Measurements from ENCODE around the gene NINJ1.

Gene NINJ1

DNA sequence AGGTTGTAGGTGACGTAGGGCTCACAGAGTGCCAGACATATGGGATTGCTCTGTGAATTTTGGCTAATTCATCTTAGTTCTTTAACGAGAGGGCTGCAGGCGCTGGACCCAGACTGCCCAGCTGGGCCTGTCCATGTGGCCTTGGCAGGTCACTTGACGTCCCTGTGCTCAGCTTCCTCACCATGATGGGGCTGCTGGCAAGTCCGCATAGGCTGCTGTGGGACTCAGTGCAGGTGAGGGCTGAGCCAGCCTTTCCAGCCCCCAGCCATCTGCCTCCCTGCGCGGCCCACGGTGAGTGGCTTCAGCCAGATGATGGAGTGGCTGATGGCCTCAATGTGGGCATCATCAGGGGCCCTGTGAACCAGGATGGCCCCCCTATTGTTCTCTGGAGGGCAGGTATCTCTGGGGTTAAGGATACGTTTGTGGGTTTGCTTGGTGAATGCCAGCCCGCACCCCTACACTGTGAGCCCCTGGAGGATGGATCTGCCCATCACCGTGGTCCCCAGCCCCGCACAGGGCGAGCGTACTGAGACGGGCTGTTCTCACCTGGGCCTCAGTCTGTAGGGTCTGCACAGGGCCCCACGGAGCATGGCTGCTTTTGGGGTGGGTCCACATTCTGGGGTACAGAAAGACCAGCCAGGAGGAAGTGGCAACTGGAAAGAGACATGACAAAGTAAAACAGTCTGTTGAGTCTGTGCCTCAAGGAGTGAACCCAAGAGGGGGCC, 34.3 kb downstream of the NINJ1 start:
- no peak for DNase-seq

- peak; percentile 69 to 76 for DNase-seq
These were observed 35.7 kb downstream of the NINJ1 start for GRCh38 chr9:93098236-93098946.

GRCh38 chr9:93097511-93098201, 36.4 kb downstream of the NINJ1 start:
- DNase-seq, result no peak

GRCh38 chr9:93096811-93097382, 37.2 kb downstream of the NINJ1 start:
- no peak for DNase-seq

- peak; percentile 51 to 62 for DNase-seq
These were observed 37.8 kb downstream of the NINJ1 start, which contains the start of gene CARD19 for GRCh38 chr9:93096131-93096802. CARD19 (plus strand) TSS chr9:93096217; CDS start chr9:93096346, 129 bp downstream.

DNA sequence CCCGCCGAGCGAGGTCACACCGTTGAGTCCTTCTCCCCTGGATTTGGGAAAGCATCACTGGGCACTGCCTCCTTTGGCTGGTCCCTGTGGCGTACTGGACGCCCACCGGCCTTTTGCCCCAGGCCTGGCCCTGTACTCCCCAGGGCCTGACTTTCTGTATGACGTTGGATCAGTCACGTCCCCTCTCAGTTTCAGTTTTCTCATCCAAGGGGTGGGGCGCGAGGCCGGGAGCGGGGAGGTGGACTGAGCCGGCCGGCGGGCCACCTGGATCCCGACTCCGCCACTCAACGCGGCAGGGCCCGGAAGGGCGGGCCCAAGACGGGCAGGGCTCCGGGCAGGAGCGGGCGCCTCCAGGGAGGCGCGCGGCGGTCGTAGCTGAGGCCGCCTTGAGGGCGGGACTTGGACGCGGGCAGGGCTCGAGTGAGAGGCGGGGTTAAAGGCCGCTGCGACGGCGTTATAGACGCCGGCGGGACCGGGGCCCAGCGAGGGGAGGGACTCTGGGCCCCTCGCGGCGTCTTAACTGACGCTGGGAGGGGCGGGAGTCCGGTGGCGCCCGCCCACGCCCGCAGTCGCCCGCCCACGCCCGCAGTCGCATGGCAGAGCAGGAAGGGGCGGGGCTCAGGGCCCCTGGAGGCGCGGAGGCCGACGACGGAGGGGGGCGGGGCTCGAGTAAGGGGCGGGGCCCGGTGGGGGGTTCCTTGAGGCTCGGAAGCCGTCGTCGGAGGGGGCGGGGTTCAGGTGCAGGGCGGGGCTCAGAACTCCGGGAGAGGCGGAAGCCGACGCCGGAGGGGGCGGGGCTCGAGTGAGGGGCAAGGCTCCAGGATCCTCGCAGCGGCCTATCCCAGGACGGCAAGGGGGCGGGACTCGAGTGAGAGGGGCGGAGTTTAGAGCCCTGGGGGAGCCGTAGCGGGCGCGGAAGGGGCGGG, 38.6 kb downstream of the NINJ1 start:
- peak; percentile 100 for DNase-seq

GRCh38 chr9:93094658-93095204, 39.3 kb downstream of the NINJ1 start:
- DNase-seq, result peak in 1 of 2 experiments; percentile 33

DNA sequence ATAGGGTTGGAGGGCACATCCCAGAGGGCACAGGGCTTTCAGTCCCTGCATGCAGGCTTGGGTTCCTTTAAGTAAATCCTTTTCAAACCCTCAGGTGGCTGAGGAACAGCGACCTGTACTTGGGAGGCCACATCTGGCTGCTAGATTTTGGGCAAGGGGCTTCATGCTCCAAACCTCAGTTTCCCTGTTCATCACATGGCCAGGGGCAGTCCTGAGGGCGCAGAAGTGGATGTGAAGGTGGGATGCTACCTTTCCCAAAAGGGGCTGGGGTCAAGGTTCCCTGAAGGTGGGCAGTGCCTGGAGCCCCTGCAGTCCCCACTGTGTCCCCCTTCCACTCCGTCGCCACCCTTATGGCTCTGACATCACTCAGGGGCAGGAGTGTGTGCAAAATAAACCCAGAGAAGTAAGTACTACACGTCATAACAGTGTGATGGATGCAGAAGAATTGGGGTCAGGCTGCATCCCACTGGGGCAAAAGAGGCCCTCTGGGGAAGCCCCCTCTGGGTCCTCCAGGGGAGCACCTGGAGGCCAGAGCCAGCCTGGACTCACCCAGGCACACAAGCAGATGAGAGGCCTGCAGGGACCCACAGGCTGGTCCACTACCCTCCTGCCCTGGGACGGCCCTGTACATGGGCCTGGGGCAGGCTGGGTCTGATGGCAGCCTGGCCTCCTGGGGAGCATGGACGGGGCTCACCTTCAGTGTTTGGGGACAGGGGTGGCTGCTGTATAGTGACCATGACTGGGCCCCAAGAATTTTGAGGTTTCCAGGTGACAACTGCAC, 40.0 kb downstream of the NINJ1 start:
- DNase-seq, result no peak

GRCh38 chr9:93093127-93093876, 40.7 kb downstream of the NINJ1 start:
- DNase-seq, result peak in 1 of 2 experiments; percentile 42

- no peak for DNase-seq
These were observed 41.6 kb downstream of the NINJ1 start for GRCh38 chr9:93092251-93092991.

DNA sequence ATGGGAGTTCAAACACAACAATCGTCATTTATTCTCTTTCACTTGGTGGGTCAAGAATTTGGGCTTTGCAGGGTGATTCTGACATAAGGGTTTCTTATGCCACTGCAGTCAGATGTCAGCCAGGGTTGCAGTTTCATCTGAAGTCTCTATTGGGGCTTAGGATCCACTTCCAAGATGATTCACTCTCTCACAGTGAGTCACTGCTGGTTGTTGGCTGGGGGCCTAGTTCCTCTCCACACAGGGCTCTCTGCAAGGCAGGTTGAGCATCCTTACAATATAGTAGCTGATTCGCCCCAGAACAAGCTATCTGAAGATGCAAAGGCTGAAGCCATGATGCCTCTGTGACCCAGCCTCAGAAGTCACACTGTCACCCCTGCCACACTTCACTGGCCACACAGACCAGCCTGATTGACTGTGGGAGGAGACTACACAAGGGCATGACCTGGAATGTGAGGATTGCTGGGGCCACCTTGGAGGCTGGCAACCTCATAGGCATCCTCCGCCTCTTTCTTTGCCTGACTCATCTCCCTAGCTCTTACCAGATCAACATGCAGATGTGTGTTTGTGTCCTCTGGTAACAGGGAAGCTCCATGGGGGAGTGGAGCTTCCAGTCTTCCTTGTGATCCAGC, 42.5 kb downstream of the NINJ1 start:
- peak; percentile 73 to 82 for DNase-seq

GRCh38 chr9:93091056-93091452, 43.0 kb downstream of the NINJ1 start:
- no peak for DNase-seq

DNA sequence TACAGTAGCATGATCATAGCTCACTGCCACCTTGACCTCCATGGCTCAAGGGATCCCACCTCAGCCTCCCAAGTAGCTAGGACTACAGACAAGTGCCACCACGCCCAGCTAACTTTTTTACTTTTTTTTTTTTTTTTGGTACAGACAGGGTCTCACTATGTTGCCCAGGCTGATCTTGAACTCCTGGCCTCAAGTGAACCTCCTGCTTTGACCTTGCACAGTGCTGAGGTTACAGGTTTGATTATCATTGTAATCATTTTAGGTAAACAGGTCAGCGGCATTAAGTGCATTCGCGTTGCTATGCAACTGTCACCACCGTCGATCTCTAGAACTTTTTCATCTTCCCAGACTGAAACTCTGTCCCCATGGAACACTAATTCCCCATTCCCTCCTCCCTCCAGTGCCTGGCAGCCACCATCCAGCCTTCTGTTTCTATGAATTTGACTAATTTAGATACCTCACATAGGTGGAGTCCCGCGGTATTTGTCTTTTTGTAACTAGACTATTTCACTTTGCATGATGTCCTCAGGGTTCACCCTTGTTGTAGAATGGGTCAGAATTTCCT, 43.9 kb downstream of the NINJ1 start:
- DNase-seq, result no peak

- DNase-seq, result no peak
These were observed 44.5 kb downstream of the NINJ1 start for GRCh38 chr9:93089481-93089991.

GRCh38 chr9:93089024-93089423, 45.0 kb downstream of the NINJ1 start:
- no peak for DNase-seq

GRCh38 chr9:93088656-93089015, 45.4 kb downstream of the NINJ1 start:
- no peak for DNase-seq

- DNase-seq, result no peak
These were observed 45.9 kb downstream of the NINJ1 start for GRCh38 chr9:93087971-93088655.
